ENCODE measurements around the gene NGRN.

DNA sequence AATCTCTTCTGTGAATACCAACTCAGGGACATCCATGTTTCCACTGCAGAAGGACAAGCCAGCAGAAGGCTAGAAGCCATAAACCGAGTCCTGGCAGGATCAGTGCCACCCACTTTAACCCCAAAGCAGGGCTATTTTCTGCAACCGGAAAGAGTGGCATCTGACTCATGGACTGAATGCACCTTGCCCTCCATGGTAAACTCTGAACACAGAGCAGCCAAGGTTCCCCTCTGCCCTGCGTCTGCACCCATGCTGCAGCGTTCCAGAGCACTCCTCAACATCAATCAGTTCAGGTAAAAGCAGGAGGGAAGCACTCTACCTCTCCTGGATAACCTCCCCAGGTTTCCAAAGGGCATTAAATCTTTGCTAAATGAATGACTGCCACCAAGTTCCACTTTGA, 801 bp upstream of the NGRN start:
- TF ChIP-seq POLR2AphosphoS5 (IDR thresholded peaks at IDR 0.05; ENCODE audit: low read depth, low read length), result no peak
- no peak for TF ChIP-seq CTCF (IDR thresholded peaks at IDR 0.05)
- TF ChIP-seq GATA2 (CRISPR knock-in tag; IDR thresholded peaks at IDR 0.05), result no peak
- TF ChIP-seq, protein P1, sequence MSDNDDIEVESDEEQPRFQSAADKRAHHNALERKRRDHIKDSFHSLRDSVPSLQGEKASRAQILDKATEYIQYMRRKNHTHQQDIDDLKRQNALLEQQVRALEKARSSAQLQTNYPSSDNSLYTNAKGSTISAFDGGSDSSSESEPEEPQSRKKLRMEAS (IDR thresholded peaks at IDR 0.05; ENCODE audit: low read depth), result no peak
- TF ChIP-seq USF2 (IDR thresholded peaks at IDR 0.05; ENCODE audit: borderline replicate concordance, low read depth, low read length), result no peak
- TF ChIP-seq EZH2phosphoT487 (IDR thresholded peaks at IDR 0.05; ENCODE audit: borderline replicate concordance, low read depth), result no peak
- TF ChIP-seq GABPA (IDR thresholded peaks at IDR 0.05; ENCODE audit: low read depth), result no peak
